ENCODE data around the gene PILRB.
"Not testable (repeated sequence)": the region's sequence is repeated elsewhere in the genome, so short reads cannot be mapped to it uniquely, and the experiment has no call there.

PILRB gene

DNA sequence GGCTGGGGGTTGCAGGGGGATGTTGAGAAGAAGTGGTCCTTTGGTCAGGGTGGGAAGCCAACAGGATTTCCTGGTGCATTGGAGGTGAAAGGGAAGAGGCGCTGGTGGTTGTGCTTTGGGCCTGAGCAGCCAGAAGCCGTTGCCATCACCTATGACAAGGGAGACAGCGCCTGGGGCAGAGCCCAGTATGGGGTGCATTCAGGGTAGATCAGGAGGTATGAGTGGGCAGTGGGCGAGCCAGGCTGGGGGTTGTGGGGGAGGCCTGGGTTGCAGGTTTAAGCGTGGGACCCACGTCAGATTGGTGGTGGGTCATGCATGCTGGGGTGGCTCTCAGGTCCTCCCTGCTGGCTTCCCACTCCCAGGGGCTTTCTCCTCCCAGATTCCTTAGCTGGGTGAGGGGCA is 6.3 kb upstream of the PILRB start:
- no peaks in the 10 kb centered on the region for H3K27me3 ChIP-seq
- H3K4me1 ChIP-seq, result no peaks in the 10 kb centered on the region
- no peaks in the 10 kb centered on the region for H3K9me3 ChIP-seq
- H3K4me3 ChIP-seq (ENCODE audit: low read depth, low read length), result no peak overlapping the region
- TF ChIP-seq, protein P1, sequence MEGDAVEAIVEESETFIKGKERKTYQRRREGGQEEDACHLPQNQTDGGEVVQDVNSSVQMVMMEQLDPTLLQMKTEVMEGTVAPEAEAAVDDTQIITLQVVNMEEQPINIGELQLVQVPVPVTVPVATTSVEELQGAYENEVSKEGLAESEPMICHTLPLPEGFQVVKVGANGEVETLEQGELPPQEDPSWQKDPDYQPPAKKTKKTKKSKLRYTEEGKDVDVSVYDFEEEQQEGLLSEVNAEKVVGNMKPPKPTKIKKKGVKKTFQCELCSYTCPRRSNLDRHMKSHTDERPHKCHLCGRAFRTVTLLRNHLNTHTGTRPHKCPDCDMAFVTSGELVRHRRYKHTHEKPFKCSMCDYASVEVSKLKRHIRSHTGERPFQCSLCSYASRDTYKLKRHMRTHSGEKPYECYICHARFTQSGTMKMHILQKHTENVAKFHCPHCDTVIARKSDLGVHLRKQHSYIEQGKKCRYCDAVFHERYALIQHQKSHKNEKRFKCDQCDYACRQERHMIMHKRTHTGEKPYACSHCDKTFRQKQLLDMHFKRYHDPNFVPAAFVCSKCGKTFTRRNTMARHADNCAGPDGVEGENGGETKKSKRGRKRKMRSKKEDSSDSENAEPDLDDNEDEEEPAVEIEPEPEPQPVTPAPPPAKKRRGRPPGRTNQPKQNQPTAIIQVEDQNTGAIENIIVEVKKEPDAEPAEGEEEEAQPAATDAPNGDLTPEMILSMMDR (IDR thresholded peaks at IDR 0.05; ENCODE audit: low read depth, low read length), result no peak
- H3K36me3 ChIP-seq, result peaks cover 57% of the 10 kb centered on the region
- no peak for DNase-seq

DNA sequence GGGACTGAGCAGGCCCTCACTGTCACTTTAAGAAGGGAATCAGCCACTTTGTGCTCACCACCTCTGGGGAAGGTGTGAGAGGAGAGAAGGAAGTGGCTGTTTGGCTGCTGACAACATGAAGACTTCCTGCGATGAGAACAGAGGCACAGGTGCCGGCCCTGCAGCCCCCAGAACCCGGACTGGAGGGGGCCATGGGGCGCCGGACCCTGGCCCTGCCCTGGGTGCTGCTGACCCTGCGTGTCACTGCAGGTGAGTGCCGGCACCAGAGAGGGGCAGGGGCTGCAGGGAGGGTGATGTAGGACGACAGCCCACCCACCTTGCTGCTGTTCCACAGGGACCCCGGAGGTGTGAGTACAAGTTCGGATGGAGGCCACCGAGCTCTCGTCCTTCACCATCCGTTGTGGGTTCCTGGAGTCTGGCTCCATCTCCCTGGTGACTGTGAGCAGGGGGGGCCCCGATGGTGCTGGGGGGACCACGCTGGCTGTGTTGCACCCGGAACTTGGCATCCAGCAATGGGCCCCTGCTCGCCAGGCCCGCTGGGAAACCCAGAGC is 5.6 kb upstream of the PILRB start:
- not testable (repeated sequence) for DNase-seq; H3K4me3 ChIP-seq (ENCODE audit: low read depth, low read length); H3K9me3 ChIP-seq; H3K4me1 ChIP-seq; H3K27me3 ChIP-seq
- H3K36me3 ChIP-seq, result peaks cover 57% of the 10 kb centered on the region

GRCh38 chr7:100352984-100353684 is 4.8 kb upstream of the PILRB start:
- H3K36me3 ChIP-seq, result peaks cover 53% of the 10 kb centered on the region
- no peaks in the 10 kb centered on the region for H3K4me1 ChIP-seq
- TF ChIP-seq, protein P1 (IDR thresholded peaks at IDR 0.05; ENCODE audit: low read depth, low read length), result no peak
- no peak overlapping the region for H3K4me3 ChIP-seq (ENCODE audit: low read depth, low read length)
- DNase-seq, result no peak
- H3K27me3 ChIP-seq, result no peaks in the 10 kb centered on the region
- no peaks in the 10 kb centered on the region for H3K9me3 ChIP-seq

GRCh38 chr7:100353685-100354330 is 4.1 kb upstream of the PILRB start:
- no peak for DNase-seq
- H3K9me3 ChIP-seq, result no peaks in the 10 kb centered on the region
- no peaks in the 10 kb centered on the region for H3K4me1 ChIP-seq
- H3K36me3 ChIP-seq, result peaks cover 58% of the 10 kb centered on the region
- H3K4me3 ChIP-seq (ENCODE audit: low read depth, low read length), result no peak overlapping the region
- TF ChIP-seq, protein P1 (IDR thresholded peaks at IDR 0.05; ENCODE audit: low read depth, low read length), result no peak
- no peaks in the 10 kb centered on the region for H3K27me3 ChIP-seq

- no peak for DNase-seq
- H3K4me3 ChIP-seq (ENCODE audit: low read depth, low read length), result no peak overlapping the region
- H3K36me3 ChIP-seq, result peaks cover 72% of the 10 kb centered on the region
- no peaks in the 10 kb centered on the region for H3K9me3 ChIP-seq
- no peaks in the 10 kb centered on the region for H3K4me1 ChIP-seq
- no peaks in the 10 kb centered on the region for H3K27me3 ChIP-seq
- TF ChIP-seq, protein P1 (IDR thresholded peaks at IDR 0.05; ENCODE audit: low read depth, low read length), result no peak
Measured at GRCh38 chr7:100356416-100357068, 1.4 kb upstream of the PILRB start.

DNA sequence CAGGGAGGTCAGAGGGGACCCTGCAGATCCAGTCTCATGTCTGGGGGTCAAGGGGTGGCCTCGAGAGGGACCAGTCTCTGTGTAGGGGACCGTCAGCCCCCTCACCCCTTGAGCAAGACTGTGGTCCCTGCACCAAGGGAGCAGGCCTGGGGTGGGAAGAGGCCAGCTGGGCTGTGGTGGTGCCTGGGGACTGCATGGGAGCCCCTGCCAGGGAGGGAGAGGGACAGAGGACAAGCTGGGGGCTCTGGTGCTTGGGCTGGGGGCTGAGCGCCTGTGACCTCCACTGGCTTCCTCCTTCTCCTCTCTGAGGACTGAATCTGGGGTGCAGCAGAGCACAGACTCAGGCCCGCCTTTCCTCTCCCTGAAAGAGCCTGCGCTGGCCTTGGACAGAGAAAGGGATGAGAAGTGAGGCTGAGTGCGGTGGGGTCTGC is 771 bp upstream of the PILRB start:
- no peak overlapping the region for H3K4me3 ChIP-seq (ENCODE audit: low read depth, low read length)
- TF ChIP-seq, protein P1 (IDR thresholded peaks at IDR 0.05; ENCODE audit: low read depth, low read length), result no peak
- peaks cover 78% of the 10 kb centered on the region for H3K36me3 ChIP-seq
- H3K4me1 ChIP-seq, result no peaks in the 10 kb centered on the region
- H3K27me3 ChIP-seq, result no peaks in the 10 kb centered on the region
- DNase-seq, result no peak
- H3K9me3 ChIP-seq, result no peaks in the 10 kb centered on the region

Measured in BE2C (cell line).